BLaER1 (cell line): ENCODE data around the gene LRRC10B.
"Not testable (repeated sequence)": the region's sequence is repeated elsewhere in the genome, so short reads cannot be mapped to it uniquely, and the experiment has no call there.

ENCODE experiments used
- H3K27ac ChIP-seq: shearing (Covaris generic); formaldehyde crosslinking; 2 replicates; pipeline ENCODE4 v1.8.1; 2022
- H3K27me3 ChIP-seq: shearing (Covaris generic); formaldehyde crosslinking; 2 replicates; pipeline ENCODE4 v1.8.1; 2022
- H3K36me3 ChIP-seq: shearing (Covaris generic); formaldehyde crosslinking; 2 replicates; pipeline ENCODE4 v1.8.1; 2022
- H3K4me1 ChIP-seq: shearing (Covaris generic); formaldehyde crosslinking; 2 replicates; pipeline ENCODE4 v1.8.1; 2022
- H3K4me2 ChIP-seq: shearing (Covaris generic); formaldehyde crosslinking; 2 replicates; pipeline ENCODE4 v1.8.1; 2022
- H3K4me3 ChIP-seq: shearing (Covaris generic); formaldehyde crosslinking; 2 replicates; pipeline ENCODE4 v1.8.1; 2022
- H3K9ac ChIP-seq: shearing (Covaris generic); formaldehyde crosslinking; 2 replicates; pipeline ENCODE4 v1.8.1; 2022
- H3K9me3 ChIP-seq: shearing (Covaris generic); formaldehyde crosslinking; 2 replicates; pipeline ENCODE4 v1.8.1; 2022
- H4K20me1 ChIP-seq: shearing (Covaris generic); formaldehyde crosslinking; 2 replicates; pipeline ENCODE4 v1.8.1; 2022
- Cebpa-rat ChIP-seq: shearing (Covaris generic); IDR thresholded peaks from 2 replicates; pipeline ENCODE4 v1.8.1; 2022

LRRC10B gene

GRCh38 chr11:61475433-61475832 is 33.1 kb upstream of the LRRC10B start:
- peaks cover 8% of the 10 kb centered on the region for H3K4me1 ChIP-seq
- H3K36me3 ChIP-seq = peaks cover 27% of the 10 kb centered on the region
- H3K9me3 ChIP-seq = no peaks in the 10 kb centered on the region
- no peak overlapping the region for H3K4me2 ChIP-seq
- H3K9ac ChIP-seq = no peak overlapping the region
- no peak overlapping the region for H3K4me3 ChIP-seq
- TF ChIP-seq Cebpa-rat = no peak
- H3K27me3 ChIP-seq = no peaks in the 10 kb centered on the region
- no peak overlapping the region for H3K27ac ChIP-seq
- peaks cover 26% of the 10 kb centered on the region for H4K20me1 ChIP-seq

DNA sequence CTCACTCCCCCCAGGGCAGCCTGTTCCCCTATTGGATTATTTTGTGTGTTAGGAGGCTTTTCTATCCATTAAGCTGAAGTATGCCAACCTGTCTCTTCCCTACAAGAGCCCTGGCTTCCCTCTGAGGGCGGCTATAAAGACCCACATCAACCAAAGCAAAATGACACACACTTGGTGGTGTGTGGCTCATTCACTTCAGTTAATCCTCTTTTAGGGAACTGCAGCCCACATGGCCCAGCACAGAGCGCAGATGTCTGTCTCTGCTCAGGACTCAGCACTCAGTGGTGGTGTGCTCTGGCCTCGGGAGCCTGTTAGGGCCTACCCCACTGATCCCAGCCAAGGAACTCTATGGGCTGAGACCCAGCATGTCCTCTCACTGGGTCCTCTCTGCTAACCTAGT is 32.2 kb upstream of the LRRC10B start:
- H3K4me1 ChIP-seq = peaks cover 17% of the 10 kb centered on the region
- H3K27ac ChIP-seq = no peak overlapping the region
- H3K9me3 ChIP-seq = no peaks in the 10 kb centered on the region
- no peaks in the 10 kb centered on the region for H3K27me3 ChIP-seq
- H3K9ac ChIP-seq = no peak overlapping the region
- TF ChIP-seq Cebpa-rat = no peak
- peaks cover 36% of the 10 kb centered on the region for H4K20me1 ChIP-seq
- H3K36me3 ChIP-seq = 0 out of 2 replicates have a peak, but pooled peaks cover 18% of the 10 kb centered on the region
- H3K4me2 ChIP-seq = no peak overlapping the region
- H3K4me3 ChIP-seq = no peak overlapping the region

GRCh38 chr11:61477126-61477525 is 31.4 kb upstream of the LRRC10B start:
- Histone ChIP-seq H3K27me3 (no peaks in the 10 kb centered on the region), H3K4me2 (no peak overlapping the region), H4K20me1 (peaks cover 41% of the 10 kb centered on the region)

GRCh38 chr11:61477727-61478148 is 30.8 kb upstream of the LRRC10B start:
- Histone ChIP-seq H4K20me1 (peaks cover 47% of the 10 kb centered on the region), H3K36me3 (0 out of 2 replicates have a peak, but pooled peaks cover 15% of the 10 kb centered on the region), H3K9me3 (no peaks in the 10 kb centered on the region), H3K9ac (no peak overlapping the region), H3K4me3 (no peak overlapping the region), H3K4me1 (peaks cover 31% of the 10 kb centered on the region), H3K27me3 (no peaks in the 10 kb centered on the region), H3K27ac (no peak overlapping the region), H3K4me2 (0 out of 2 replicates have a peak overlapping the region, but pooled peaks have one; percentile 35)
- TF ChIP-seq Cebpa-rat = no peak

More at GRCh38 chr11:61477126-61477525, 31.4 kb upstream of the LRRC10B start:
- Histone ChIP-seq H3K27ac (no peak overlapping the region), H3K9me3 (no peaks in the 10 kb centered on the region), H3K36me3 (0 out of 2 replicates have a peak, but pooled peaks cover 18% of the 10 kb centered on the region), H3K4me1 (peaks cover 25% of the 10 kb centered on the region), H3K9ac (no peak overlapping the region), H3K4me3 (no peak overlapping the region)
- TF ChIP-seq Cebpa-rat = no peak

DNA sequence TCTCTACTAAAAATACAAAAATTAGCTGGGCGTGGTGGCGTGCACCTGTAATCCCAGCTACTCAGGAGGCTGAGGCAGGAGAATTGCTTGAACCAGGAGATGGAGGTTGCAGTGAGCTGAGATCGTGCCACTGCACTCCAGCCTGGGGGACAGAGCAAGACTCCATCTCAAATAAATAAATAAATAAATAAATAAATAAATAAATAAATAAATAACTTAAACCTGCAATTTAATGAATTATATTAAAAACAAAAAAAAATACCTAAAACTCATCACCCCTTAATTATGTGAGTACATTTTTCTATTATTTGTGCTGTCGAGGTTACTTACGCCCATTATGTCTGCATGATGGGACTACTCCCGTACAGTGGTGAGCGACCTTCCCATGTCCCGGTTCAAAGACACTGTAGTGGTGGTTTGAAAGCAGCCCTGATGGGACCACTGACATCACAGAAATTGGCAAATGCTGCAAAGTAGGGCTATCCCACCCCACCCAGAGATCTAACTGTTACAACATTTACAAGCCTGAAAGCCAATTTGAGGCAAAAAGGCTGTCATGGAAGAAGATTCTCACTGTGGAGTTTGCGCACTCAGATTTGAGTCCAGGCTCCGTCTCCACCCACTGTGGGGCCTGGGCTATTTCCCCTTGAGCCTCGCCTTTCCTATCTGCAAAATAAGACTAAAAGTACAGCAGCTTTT is 29.0 kb upstream of the LRRC10B start:
- H3K27me3 ChIP-seq, H3K27ac ChIP-seq, H3K9me3 ChIP-seq, H3K4me2 ChIP-seq, H3K9ac ChIP-seq, H3K36me3 ChIP-seq, H3K4me3 ChIP-seq: not testable (repeated sequence)
- peaks cover 31% of the 10 kb centered on the region for H3K4me1 ChIP-seq
- peaks cover 47% of the 10 kb centered on the region for H4K20me1 ChIP-seq

DNA sequence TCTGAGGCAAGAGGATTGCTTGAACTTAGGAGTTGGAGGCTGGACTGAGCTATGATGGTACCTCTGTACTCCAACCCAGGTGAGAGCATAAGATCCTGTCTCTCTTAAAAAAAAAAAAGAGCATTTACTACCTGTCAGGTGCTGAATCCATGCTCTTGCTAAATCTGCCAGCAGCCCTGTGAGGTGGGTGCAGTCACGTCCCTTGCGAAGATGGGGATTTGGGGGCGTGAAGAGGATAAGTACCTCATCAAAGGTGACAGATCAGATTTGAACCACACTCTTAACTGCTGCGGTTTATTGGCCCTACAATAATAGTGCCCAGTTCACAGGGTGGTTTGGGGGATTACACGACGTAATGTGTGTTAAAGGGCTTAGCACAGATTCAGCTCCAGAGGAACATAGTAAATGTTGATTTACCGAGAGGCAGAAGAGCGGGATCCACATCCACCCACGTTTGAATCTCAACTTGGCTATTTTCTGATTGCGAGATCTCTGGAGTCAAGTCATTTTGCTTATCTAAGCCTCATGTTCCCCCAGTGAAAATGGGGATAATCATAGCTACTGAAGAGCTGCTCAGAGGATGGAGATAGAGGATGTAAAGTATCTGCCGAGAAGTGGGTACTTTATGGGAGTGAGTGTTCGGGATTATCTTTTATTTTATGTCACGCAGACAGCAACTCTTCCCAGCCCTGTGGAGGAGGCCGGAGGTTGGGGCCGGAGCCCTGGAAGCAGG is 28.1 kb upstream of the LRRC10B start:
- Histone ChIP-seq H3K9me3 (no peaks in the 10 kb centered on the region), H3K9ac (no peak overlapping the region), H3K27me3 (no peaks in the 10 kb centered on the region)

DNA sequence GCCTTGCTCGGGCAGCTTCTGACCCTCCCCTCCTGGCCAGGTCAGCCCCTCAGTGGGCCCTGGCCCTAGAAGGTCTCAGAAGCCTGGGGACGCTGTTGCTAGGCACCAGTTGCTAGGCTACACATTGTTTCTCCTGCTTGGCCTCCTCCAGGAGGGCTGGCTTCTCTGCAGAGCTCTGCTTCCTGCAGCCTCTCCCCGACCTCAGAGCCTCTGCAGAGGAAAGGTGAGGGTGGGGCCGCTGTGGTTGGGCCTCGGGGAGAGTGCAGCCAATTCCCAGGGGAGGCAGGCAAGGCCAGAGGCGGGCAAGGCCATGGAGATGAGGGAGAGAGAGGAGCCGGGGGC is 27.6 kb upstream of the LRRC10B start:
- H3K36me3 ChIP-seq = no peaks in the 10 kb centered on the region
- TF ChIP-seq Cebpa-rat = no peak
- H3K27ac ChIP-seq = no peak overlapping the region
- H3K4me3 ChIP-seq = no peak overlapping the region
- no peak overlapping the region for H3K9ac ChIP-seq
- H4K20me1 ChIP-seq = peaks cover 40% of the 10 kb centered on the region
- H3K4me1 ChIP-seq = peaks cover 33% of the 10 kb centered on the region
- no peaks in the 10 kb centered on the region for H3K27me3 ChIP-seq
- peak overlapping the region; percentile 83 for H3K4me2 ChIP-seq
- no peaks in the 10 kb centered on the region for H3K9me3 ChIP-seq

More for the DNA sequence above, 28.1 kb upstream of the LRRC10B start:
- no peak for TF ChIP-seq Cebpa-rat
- H4K20me1 ChIP-seq = peaks cover 40% of the 10 kb centered on the region
- H3K4me1 ChIP-seq = peaks cover 31% of the 10 kb centered on the region
- no peaks in the 10 kb centered on the region for H3K36me3 ChIP-seq
- no peak overlapping the region for H3K27ac ChIP-seq
- peak overlapping the region; percentile 83 for H3K4me2 ChIP-seq
- H3K4me3 ChIP-seq = no peak overlapping the region

DNA sequence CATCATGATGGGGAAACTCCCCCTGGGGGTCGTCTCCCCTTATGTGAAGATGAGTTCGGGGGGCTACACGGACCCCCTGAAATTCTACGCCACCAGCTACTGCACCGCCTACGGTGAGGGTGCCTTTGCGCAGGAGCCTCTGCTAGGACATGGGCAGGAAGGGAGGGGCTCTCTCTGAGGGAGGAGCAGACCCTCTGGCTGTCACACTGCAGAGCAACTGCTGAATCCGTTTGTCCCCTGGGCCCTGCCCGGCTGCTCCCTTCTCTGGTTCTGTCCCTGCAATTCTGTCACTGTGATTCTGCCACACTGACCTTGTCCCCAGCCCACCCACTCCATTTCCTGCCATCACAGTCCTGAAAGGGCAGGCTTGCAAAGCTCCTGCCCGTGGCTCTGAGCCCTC is 26.7 kb upstream of the LRRC10B start:
- Histone ChIP-seq H4K20me1 (peaks cover 40% of the 10 kb centered on the region), H3K9me3 (no peaks in the 10 kb centered on the region), H3K4me3 (no peak overlapping the region), H3K4me2 (peak overlapping the region; percentile 83), H3K27ac (no peak overlapping the region), H3K27me3 (no peaks in the 10 kb centered on the region), H3K4me1 (peaks cover 36% of the 10 kb centered on the region), H3K36me3 (no peaks in the 10 kb centered on the region), H3K9ac (peak overlapping the region; percentile 16; the same call in 1 of the 2 replicates)
- no peak for TF ChIP-seq Cebpa-rat

GRCh38 chr11:61482513-61482912 is 26.0 kb upstream of the LRRC10B start:
- Histone ChIP-seq H4K20me1 (peaks cover 35% of the 10 kb centered on the region), H3K4me2 (peak overlapping the region; percentile 83), H3K27ac (no peak overlapping the region), H3K27me3 (no peaks in the 10 kb centered on the region), H3K4me3 (no peak overlapping the region), H3K9ac (no peak overlapping the region), H3K4me1 (peaks cover 38% of the 10 kb centered on the region), H3K36me3 (no peaks in the 10 kb centered on the region), H3K9me3 (no peaks in the 10 kb centered on the region)
- TF ChIP-seq Cebpa-rat = no peak

DNA sequence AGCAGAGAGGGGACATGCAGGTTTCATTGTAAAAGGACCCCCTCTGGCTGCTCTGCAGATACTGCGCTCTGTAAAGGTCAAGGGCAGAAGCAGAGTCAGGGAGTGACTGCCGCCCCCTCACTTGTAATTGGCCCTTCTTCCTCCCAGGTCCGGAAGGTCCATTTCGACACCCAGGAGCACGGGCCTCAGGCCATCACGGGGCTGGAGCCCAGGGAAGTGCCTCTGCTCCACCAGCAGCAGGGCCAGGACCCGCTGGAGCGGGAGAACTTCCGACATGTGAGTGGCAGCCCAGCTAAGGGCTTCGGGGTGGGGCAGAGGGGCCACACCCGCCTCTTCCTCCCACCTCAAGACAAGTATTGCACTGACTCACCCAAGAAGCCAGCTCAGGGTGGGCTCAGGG is 24.0 kb upstream of the LRRC10B start:
- H3K27ac ChIP-seq = no peak overlapping the region
- H3K4me3 ChIP-seq = no peak overlapping the region
- peaks cover 27% of the 10 kb centered on the region for H4K20me1 ChIP-seq
- no peaks in the 10 kb centered on the region for H3K36me3 ChIP-seq
- TF ChIP-seq Cebpa-rat = no peak
- no peaks in the 10 kb centered on the region for H3K27me3 ChIP-seq
- peaks cover 53% of the 10 kb centered on the region for H3K4me1 ChIP-seq
- H3K9ac ChIP-seq = no peak overlapping the region
- H3K4me2 ChIP-seq = no peak overlapping the region
- H3K9me3 ChIP-seq = no peaks in the 10 kb centered on the region
